Measurements from ENCODE around the gene MAGED2.
"Not testable (repeated sequence)": the region's sequence is repeated elsewhere in the genome, so short reads cannot be mapped to it uniquely, and the experiment has no call there.

The MAGED2 gene

DNA sequence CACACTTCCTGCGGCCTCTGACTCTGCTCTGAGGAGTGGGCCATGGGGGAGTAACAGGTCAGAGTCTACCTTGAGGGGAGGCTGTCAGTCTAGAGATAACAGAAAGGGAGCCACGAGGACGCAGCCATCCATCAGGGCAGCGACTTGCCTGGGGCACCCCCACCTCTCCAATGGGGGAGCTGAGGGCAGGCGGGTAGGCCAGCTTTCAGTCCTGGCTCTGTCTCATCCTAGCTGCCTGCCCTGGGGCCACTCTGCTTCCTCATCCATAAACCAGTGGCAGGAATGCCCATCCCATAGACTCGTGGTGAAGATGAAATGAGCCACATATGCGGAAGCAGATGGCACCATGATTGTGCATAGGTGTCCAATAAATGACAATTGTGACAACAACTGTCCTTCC, 13.2 kb downstream of the MAGED2 start:
- DNase-seq: no peak

DNA sequence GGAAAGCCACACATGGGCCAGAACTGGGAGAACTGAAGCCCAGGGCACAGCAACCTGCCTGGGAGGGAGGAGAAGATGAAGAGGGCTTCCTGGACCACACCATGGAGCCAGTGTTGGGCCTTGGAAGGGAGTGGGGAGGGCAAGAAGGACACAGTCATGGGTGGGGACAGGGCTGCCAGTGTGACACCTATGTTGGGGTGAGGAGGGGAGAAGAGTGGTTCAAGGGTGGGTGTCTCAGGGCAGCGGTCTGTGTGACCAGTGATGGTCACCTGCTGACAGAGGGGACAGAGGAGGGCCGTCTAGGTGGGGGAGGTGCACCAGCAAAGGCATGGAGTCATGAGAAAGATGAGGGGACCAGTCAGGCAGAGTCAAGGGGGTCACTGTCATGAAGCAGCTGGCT, 13.8 kb downstream of the MAGED2 start:
- no peak for DNase-seq

DNA sequence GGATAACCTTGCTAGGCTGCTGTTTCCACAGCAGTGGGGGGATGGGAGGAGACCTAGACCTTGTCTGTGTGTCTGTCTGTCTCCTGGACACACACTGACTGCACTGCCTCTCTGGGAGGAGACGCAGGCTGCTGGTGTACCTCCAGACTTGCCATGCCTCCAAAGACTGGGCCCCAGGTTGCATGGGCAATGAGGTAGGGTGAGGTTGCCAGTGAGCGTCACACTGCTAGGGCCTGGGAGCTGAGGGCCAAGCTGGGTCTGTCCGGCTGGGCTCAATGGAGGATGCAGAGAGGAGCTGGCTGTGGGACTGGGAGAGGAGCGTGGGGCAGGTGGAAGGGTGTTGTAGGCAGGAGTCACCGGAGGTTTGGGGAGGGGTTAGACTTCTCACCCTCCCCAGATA, 16.6 kb downstream of the MAGED2 start:
- no peak for DNase-seq

DNA sequence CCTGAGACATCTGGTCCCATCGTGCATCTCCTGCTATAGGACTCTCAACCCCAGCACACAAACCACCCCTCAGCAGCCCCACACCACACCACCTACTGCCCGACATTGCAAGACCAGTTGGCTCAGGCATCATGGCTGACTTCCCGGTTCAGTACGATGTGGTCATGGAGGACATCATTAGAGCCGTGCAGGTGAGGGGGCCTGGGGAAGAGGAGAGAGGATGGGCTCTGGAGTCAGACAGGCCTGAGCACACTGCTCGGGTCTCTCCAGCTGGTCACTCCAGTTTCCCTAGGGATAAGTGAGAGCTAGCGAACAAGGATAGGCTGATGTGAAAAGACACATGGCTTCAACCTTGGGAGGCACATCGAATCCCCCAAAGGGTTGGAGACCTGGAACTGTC, 17.2 kb downstream of the MAGED2 start:
- DNase-seq: no peak

DNA sequence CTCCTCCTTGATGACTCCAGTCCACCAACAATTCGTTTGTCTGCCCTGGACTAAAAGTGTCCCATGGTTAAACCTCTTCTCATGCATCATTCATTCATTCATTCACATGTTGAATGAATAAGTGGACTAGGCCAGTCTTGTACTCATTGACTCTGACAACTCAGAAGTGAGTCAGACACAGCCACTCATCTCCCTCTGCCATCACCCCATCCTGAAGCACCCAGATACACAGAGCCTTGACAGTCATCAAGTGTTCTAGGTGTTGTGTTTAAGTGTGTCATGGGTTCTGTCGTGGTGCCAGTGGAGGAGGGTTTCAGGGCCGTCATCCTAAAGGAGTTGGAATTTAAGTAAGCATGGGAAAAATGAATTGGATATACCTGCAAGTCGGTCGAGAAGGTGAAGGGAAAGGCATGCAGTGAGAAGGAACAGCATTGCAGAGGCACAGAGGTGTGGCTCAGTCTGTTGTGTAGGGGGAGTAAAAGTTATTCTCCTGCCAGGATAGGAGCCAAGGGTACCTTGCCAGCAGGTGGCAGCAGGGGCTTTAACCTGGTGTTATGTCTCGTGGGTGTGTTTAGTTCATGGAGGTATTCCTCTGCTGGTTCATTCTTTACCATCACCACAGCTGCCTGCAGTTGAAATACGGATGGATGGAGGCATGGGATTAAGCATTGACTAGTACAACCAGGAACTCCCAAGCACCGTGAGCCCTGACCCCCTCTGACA, 18.3 kb downstream of the MAGED2 start:
- peak; percentile 44 for DNase-seq

DNA sequence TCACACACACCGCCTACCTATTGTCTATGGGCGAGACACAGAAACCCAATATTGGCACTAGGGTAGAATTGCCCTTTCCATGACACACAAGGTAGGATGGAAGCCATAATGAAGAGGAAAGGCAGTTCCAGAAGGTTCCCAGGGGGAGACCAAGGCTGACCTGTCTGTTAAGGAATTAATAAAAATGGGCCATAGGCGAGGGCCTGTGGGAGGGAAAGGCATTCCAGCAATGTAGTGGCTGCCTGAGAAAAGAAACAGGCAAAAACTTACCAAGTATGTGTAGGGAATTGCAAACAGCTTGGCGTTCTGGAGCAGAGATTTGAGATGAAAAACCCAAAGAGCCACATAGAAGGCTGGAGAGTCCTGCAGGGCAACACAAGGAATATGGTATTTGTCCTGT, 19.1 kb downstream of the MAGED2 start:
- no peak for DNase-seq

DNA sequence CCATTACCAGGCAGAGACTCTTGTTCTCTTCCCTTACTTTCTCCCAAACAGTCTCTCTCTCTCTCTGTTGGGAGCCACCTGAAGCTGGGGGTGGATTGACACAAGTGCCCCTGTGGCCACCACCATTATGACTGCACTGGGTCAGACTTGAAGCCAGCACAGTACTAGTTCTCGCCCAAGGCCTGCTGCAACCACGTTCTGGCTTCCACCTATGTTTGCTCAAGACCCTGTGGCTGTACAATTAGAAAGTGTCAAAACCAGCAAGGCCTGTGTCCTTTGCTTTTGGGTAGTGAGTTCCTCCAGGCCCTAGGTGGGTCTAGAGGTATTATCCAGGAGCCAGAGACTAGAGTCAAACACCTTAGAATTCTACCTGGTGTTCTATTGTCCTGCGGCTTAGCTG, 31.0 kb downstream of the MAGED2 start:
- DNase-seq: no peak

DNA sequence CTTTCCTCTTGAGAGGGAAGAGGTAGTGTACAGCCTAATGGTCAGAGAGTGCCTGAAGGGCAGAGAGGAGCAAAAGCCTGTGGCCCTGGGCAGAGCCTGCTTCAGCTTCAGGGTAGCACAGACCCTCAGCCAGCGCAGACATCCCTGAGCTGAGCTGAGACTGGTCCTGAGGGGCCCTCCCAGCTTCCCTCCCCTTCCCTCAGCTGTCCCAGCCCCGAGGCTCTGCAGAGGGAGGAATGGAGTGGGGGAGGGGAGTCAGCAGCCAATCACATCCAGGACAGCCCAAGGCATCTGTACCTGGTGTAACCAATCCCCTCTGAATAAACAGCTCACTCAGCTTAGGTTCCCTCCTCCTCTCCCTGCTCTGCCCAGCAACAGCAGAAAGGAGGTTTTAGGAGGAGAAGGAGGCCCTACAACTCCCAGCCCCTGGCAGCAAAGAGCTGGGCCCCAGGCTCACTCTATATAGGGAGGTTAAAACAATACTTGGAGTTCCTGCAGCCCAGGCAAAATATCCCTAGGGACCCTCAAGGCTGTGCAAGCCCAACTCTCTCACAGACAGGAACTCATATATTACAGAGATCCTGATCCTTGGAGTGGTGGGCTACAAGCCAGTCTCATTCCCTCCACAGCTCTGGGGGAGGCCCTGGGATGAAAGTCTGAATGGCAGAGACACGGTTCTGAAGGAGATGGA, 33.8 kb downstream of the MAGED2 start:
- not testable (repeated sequence) for DNase-seq

DNA sequence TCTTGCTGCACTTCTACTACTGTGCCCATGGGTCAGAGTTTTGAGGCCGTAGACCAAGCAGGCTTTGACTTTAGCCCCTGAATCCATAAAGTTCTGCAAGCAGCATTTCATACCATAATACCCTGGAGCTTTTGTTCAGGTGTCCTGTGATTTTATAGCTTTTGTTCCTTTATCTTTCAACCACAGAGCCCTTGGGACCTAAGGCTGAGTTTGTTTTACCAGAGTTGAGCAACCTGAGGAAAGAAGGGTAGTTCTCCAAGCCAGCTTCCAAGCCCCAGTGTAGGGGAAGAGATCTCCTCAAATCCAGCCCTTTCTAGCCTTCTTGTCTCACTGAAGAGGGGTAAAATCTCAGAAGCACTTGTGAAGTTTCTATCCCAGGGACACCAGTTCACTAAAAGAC, 35.1 kb downstream of the MAGED2 start:
- DNase-seq: no peak

DNA sequence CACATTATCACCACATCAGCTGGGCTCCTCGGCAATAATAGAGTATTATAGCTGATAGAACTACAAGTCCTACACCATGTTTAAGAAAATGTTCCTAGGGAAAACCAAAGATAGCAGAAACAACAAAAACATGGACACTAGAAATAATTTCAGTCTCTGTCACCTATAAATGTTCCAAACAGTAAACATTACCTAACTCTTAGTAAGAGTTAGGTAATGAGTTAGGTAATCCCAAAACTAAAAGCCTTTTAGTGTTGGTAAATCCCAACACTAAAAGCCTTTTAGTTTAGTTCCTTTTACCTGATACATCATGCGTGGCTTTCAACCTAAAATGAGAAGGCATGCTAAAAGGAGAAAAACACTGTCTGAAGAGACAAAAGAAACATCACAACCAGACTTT, 35.5 kb downstream of the MAGED2 start:
- no peak for DNase-seq

DNA sequence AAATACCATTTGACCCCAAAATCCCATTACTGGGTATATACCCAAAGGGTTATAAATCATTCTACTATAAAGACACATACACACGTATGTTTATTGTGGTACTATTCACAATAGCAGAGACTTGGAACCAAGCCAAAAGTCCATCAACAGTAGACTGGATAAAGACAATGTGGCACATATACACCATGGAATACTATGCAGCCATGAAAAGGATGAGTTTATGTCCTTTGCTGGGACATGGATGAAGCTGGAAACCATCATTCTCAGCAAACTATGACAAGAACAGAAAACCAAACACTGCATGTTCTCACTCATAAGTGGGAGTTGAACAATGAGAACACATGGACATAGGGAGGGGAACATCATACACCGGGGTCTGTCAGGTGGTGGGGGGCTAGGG, 40.2 kb downstream of the MAGED2 start:
- DNase-seq: not testable (repeated sequence)

DNA sequence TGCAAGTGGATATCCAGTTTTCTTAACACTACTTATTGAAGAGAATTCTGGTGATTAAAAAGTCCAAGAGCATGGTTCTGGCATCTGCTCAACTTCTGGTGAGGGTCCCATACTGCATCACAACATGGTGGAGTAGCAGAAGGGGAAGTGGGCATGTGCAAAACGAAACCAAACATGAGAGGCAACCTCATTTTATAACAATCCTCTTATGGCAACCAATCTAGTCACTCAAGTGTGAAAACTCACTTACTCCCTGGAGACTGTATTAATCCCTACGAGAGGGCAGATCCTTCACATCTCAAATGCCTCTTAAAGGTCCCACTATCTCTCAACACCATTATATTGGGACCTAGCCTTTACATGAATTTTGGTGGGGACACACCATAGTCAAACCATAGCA, 57.7 kb downstream of the MAGED2 start:
- no peak for DNase-seq

All from CD4-positive, alpha-beta T cell treated with Interleukin-17A for 1 hour (primary cell).